ENCODE results near the gene DCUN1D2.

DCUN1D2 gene

GRCh38 chr13:113414335-113414734 lies 76.2 kb downstream of the DCUN1D2 start:
- TF ChIP-seq CTCF (IDR thresholded peaks at IDR 0.05; ENCODE audit: low read depth, low read length, missing control alignments), result no peak
- no peak for DNase-seq (ENCODE audit: extremely low read depth, low read depth)
- no peak overlapping the region for H3K4me3 ChIP-seq (replicated peaks; ENCODE audit: low read depth, low read length)

GRCh38 chr13:113413898-113414282 lies 76.6 kb downstream of the DCUN1D2 start:
- TF ChIP-seq CTCF (IDR thresholded peaks at IDR 0.05; ENCODE audit: low read depth, low read length, missing control alignments), result no peak
- no peak overlapping the region for H3K4me3 ChIP-seq (replicated peaks; ENCODE audit: low read depth, low read length)
- DNase-seq (ENCODE audit: extremely low read depth, low read depth), result no peak

GRCh38 chr13:113413178-113413897 lies 77.2 kb downstream of the DCUN1D2 start:
- DNase-seq (ENCODE audit: extremely low read depth, low read depth), result no peak
- no peak overlapping the region for H3K4me3 ChIP-seq (replicated peaks; ENCODE audit: low read depth, low read length)
- no peak for TF ChIP-seq CTCF (IDR thresholded peaks at IDR 0.05; ENCODE audit: low read depth, low read length, missing control alignments)

- no peak overlapping the region for H3K4me3 ChIP-seq (replicated peaks; ENCODE audit: low read depth, low read length)
- TF ChIP-seq CTCF (IDR thresholded peaks at IDR 0.05; ENCODE audit: low read depth, low read length, missing control alignments), result no peak
- no peak for DNase-seq (ENCODE audit: extremely low read depth, low read depth)
These were observed 78.1 kb downstream of the DCUN1D2 start for GRCh38 chr13:113412440-113412839.

GRCh38 chr13:113411216-113412023 lies 79.1 kb downstream of the DCUN1D2 start:
- DNase-seq (ENCODE audit: extremely low read depth, low read depth), result peak; percentile 93
- peak overlapping the region; percentile 32 for H3K4me3 ChIP-seq (replicated peaks; ENCODE audit: low read depth, low read length)
- no peak for TF ChIP-seq CTCF (IDR thresholded peaks at IDR 0.05; ENCODE audit: low read depth, low read length, missing control alignments)

GRCh38 chr13:113410472-113411201 lies 79.9 kb downstream of the DCUN1D2 start:
- H3K4me3 ChIP-seq (replicated peaks; ENCODE audit: low read depth, low read length), result peak overlapping the region; percentile 32
- DNase-seq (ENCODE audit: extremely low read depth, low read depth), result peak; percentile 51
- no peak for TF ChIP-seq CTCF (IDR thresholded peaks at IDR 0.05; ENCODE audit: low read depth, low read length, missing control alignments)
